Fibroblast of gingiva (primary cell): Measurements from ENCODE around the gene GGTLC2.
A peak's percentile ranks its signal among the peaks of the same experiment; 100 is the strongest.

Source experiments
- DNase-seq: peaks from one replicate; pipeline ENCODE4 v3.0.0-alpha.2; 2011; ENCODE audit warnings: low read depth

The GGTLC2 gene

GRCh38 chr22:22691716-22692701 lies 47.6 kb downstream of the GGTLC2 start:
- peak; percentile 79 for DNase-seq

GRCh38 chr22:22692707-22693530 lies 48.5 kb downstream of the GGTLC2 start:
- DNase-seq, result peak; percentile 68

GRCh38 chr22:22693531-22693884 lies 49.1 kb downstream of the GGTLC2 start:
- DNase-seq, result no peak

- DNase-seq, result no peak
Measured at GRCh38 chr22:22694106-22694505, 49.7 kb downstream of the GGTLC2 start.

- DNase-seq, result no peak
Measured at GRCh38 chr22:22696104-22696503, 51.7 kb downstream of the GGTLC2 start.
